CD8-positive, alpha-beta memory T cell (primary cell): ENCODE measurements around the gene MDGA2. TPM values are rescaled to one million over a fixed set of nuclear protein-coding genes. Genes with fewer than 3 reads are reported as not detected.

ENCODE experiments used
- CTCF ChIA-PET: fragments of 350-600 bp; sonication (Branson Sonifier 250); formaldehyde crosslinking; loops from one replicate; lab custom pipeline; 2021; ENCODE audit warnings: antibody characterized with exemption; lab: Charles Lee
- POLR2A ChIA-PET: fragments of 350-600 bp; sonication (Branson Sonifier 250); formaldehyde crosslinking; loops from one replicate; lab custom pipeline; 2021; ENCODE audit warnings: antibody characterized with exemption; lab: Charles Lee
- DNase-seq, 5 donors: peaks; one replicate each; pipeline versions ENCODE4 v3.0.0 to v3.0.0-alpha.2; 2020 to 2022; ENCODE audit warnings: mixed read lengths in 1 of 5
- H3K27ac ChIP-seq: one replicate; pipeline ENCODE4 v1.7.0; 2013; ENCODE audit warnings: low read depth, mild to moderate bottlenecking, low read length, moderate library complexity
- H3K27me3 ChIP-seq: 2 replicates; pipeline ENCODE4 v1.7.0; 2013; ENCODE audit warnings: low read length, mild to moderate bottlenecking; ENCODE audit not compliant: insufficient read depth, poor library complexity, severe bottlenecking
- H3K36me3 ChIP-seq: 2 replicates; pipeline ENCODE4 v1.7.0; 2013; ENCODE audit warnings: mild to moderate bottlenecking, low read length, moderate library complexity; ENCODE audit not compliant: insufficient read depth
- H3K4me1 ChIP-seq: 2 replicates; pipeline ENCODE4 v1.7.0; 2013; ENCODE audit warnings: mild to moderate bottlenecking, low read length, moderate library complexity; ENCODE audit not compliant: insufficient read depth
- H3K4me3 ChIP-seq: 2 replicates; pipeline ENCODE4 v1.7.0; 2013; ENCODE audit warnings: mild to moderate bottlenecking, low read length
- H3K9me3 ChIP-seq: 2 replicates; pipeline ENCODE4 v1.7.0; 2013; ENCODE audit warnings: mild to moderate bottlenecking, low read length
- H3K27ac Mint-ChIP-seq, 8 donors: one replicate each; pipeline ENCODE4 v1.8.0; 2020 to 2021; ENCODE audit warnings: mixed read lengths in 8 of 8, mild to moderate bottlenecking in 6 of 8, inconsistent platforms in 3 of 8, moderate library complexity in 3 of 8
- H3K27me3 Mint-ChIP-seq, 2 donors: one replicate each; pipeline ENCODE4 v1.8.0; 2020 to 2021; ENCODE audit warnings: mixed read lengths in 2 of 2, mild to moderate bottlenecking in 1 of 2, moderate library complexity in 1 of 2
- H3K36me3 Mint-ChIP-seq, 3 donors: one replicate each; pipeline ENCODE4 v1.8.0; 2020 to 2021; ENCODE audit warnings: mixed read lengths in 3 of 3, inconsistent platforms in 1 of 3, mild to moderate bottlenecking in 1 of 3
- H3K4me1 Mint-ChIP-seq, 3 donors: one replicate each; pipeline ENCODE4 v1.8.0; 2020 to 2021; ENCODE audit warnings: mixed read lengths in 3 of 3, inconsistent platforms in 1 of 3, mild to moderate bottlenecking in 1 of 3
- H3K4me3 Mint-ChIP-seq, 7 donors: one replicate each; pipeline ENCODE4 v1.8.0; 2020 to 2021; ENCODE audit warnings: mixed read lengths in 7 of 7, mild to moderate bottlenecking in 6 of 7, moderate library complexity in 4 of 7, inconsistent platforms in 2 of 7
- H3K9me3 Mint-ChIP-seq, 5 donors: one replicate each; pipeline ENCODE4 v1.8.0; 2020 to 2022; ENCODE audit warnings: mixed read lengths in 5 of 5, mild to moderate bottlenecking in 3 of 5, moderate library complexity in 2 of 5, inconsistent platforms in 1 of 5
- polyA plus RNA-seq: library from polyadenylated mRNA; unstranded; fragments of 300-500 nt; fragmentation: Illumina TruSeq; gene quantifications from one replicate; pipeline ENCODE4 v1.2.3, GENCODE V29; 2021
- total RNA-seq, 2 experiments: library from RNA; stranded (reverse); gene quantifications; one replicate each; pipeline ENCODE4 v1.2.3, GENCODE V29; 2021

Gene MDGA2
- total and polyA plus RNA-seq, 3 experiments from 2014 or later: not detected

- Mint-ChIP-seq H3K4me1 (no peaks in the 10 kb centered on the region), H3K27me3 (no peaks in the 10 kb centered on the region), H3K9me3 (peaks cover 5 to 11% (median 7%) of the 10 kb centered on the region in 5 donors)
Measured at GRCh38 chr14:47346849-47347248, 328.6 kb downstream of the MDGA2 start.

DNA sequence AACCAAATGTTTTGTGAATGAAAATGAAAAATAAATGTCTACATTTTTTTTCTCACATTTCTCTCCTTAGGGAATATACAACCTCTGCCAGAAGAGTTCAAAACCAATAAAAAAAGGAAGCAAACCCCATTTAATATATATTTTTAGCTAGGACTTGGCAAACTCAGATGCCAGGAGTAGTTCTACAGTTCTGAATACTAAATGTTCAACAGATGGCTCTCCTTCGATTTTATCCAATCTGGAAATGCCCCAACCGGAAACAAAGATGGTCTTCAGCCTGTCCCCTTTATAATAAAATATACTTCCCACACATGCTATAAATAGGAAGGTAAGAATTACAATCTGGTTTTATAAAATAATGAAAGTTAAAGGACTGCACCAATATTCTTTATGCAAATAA lies 330.4 kb downstream of the MDGA2 start:
- no peaks in the 10 kb centered on the region for H3K4me1 ChIP-seq
- H3K27me3 ChIP-seq: no peaks in the 10 kb centered on the region
- H3K4me1 Mint-ChIP-seq: no peaks in the 10 kb centered on the region
- H3K9me3 Mint-ChIP-seq: peaks cover 3 to 10% (median 7%) of the 10 kb centered on the region in 5 donors
- H3K4me3 ChIP-seq: no peak overlapping the region
- H3K36me3 ChIP-seq: no peaks in the 10 kb centered on the region
- H3K27ac ChIP-seq: no peak overlapping the region
- DNase-seq: no peak
- H3K36me3 Mint-ChIP-seq: no peaks in the 10 kb centered on the region
- no peak overlapping the region for H3K27ac Mint-ChIP-seq
- no peak overlapping the region for H3K4me3 Mint-ChIP-seq
- ChIA-PET POLR2A (no interaction called here), CTCF (no interaction called here)
- H3K27me3 Mint-ChIP-seq: no peaks in the 10 kb centered on the region
- no peaks in the 10 kb centered on the region for H3K9me3 ChIP-seq

More at GRCh38 chr14:47346849-47347248, 328.6 kb downstream of the MDGA2 start:
- no peaks in the 10 kb centered on the region for H3K36me3 Mint-ChIP-seq
- no peak overlapping the region for H3K4me3 ChIP-seq
- H3K27ac ChIP-seq: no peak overlapping the region
- H3K36me3 ChIP-seq: no peaks in the 10 kb centered on the region
- H3K4me3 Mint-ChIP-seq: no peak overlapping the region
- ChIA-PET CTCF (no interaction called here), POLR2A (no interaction called here)
- DNase-seq: no peak
- no peaks in the 10 kb centered on the region for H3K27me3 ChIP-seq
- H3K27ac Mint-ChIP-seq: no peak overlapping the region
- no peaks in the 10 kb centered on the region for H3K9me3 ChIP-seq
- H3K4me1 ChIP-seq: no peaks in the 10 kb centered on the region

GRCh38 chr14:47332939-47333338 lies 342.5 kb downstream of the MDGA2 start:
- no peaks in the 10 kb centered on the region for H3K36me3 Mint-ChIP-seq
- CTCF ChIA-PET: no interaction called here

GRCh38 chr14:47332106-47332505 lies 343.3 kb downstream of the MDGA2 start:
- Histone ChIP-seq H3K27me3 (no peaks in the 10 kb centered on the region), H3K4me3 (no peak overlapping the region), H3K9me3 (no peaks in the 10 kb centered on the region), H3K4me1 (no peaks in the 10 kb centered on the region), H3K36me3 (no peaks in the 10 kb centered on the region), H3K27ac (no peak overlapping the region)
- Mint-ChIP-seq H3K27me3 (no peaks in the 10 kb centered on the region), H3K27ac (no peak overlapping the region), H3K36me3 (no peaks in the 10 kb centered on the region), H3K4me3 (no peak overlapping the region), H3K4me1 (no peaks in the 10 kb centered on the region), H3K9me3 (peaks cover 0 to 13% (median 5%) of the 10 kb centered on the region in 5 donors)
- DNase-seq: no peak
- CTCF ChIA-PET: no interaction called here
- POLR2A ChIA-PET: no interaction called here

More at GRCh38 chr14:47332939-47333338, 342.5 kb downstream of the MDGA2 start:
- no peaks in the 10 kb centered on the region for H3K36me3 ChIP-seq
- no peaks in the 10 kb centered on the region for H3K27me3 ChIP-seq
- no peak overlapping the region for H3K27ac Mint-ChIP-seq
- POLR2A ChIA-PET: no interaction called here
- no peak overlapping the region for H3K4me3 ChIP-seq
- H3K27me3 Mint-ChIP-seq: no peaks in the 10 kb centered on the region
- H3K4me1 Mint-ChIP-seq: no peaks in the 10 kb centered on the region
- no peaks in the 10 kb centered on the region for H3K9me3 ChIP-seq
- no peak for DNase-seq
- H3K4me1 ChIP-seq: no peaks in the 10 kb centered on the region
- H3K9me3 Mint-ChIP-seq: peaks cover 0 to 17% (median 5%) of the 10 kb centered on the region in 5 donors
- no peak overlapping the region for H3K4me3 Mint-ChIP-seq
- no peak overlapping the region for H3K27ac ChIP-seq

DNA sequence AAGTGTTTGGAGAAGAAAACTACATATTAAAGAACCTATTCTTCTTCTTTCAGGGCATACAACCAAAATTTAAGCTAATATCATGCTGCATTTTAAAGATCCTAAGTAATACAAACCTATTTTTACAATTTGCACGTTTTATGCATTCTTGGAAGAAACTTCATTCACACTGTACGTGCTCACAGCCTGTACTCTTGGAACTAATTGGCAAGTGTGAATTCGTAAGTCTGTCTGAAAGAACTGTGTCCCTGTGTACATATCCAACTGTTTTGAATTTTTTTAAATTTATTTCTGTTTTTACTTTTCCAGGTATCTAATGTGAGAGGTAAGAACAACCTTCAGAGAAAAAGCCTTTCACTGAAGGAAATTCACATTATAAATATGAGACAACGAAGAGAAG lies 347.0 kb downstream of the MDGA2 start:
- no peaks in the 10 kb centered on the region for H3K36me3 Mint-ChIP-seq
- H3K9me3 ChIP-seq: no peaks in the 10 kb centered on the region
- ChIA-PET CTCF (no interaction called here), POLR2A (no interaction called here)
- H3K36me3 ChIP-seq: no peaks in the 10 kb centered on the region
- DNase-seq: no peak
- no peaks in the 10 kb centered on the region for H3K4me1 Mint-ChIP-seq
- H3K27me3 ChIP-seq: no peaks in the 10 kb centered on the region
- no peaks in the 10 kb centered on the region for H3K4me1 ChIP-seq
- no peak overlapping the region for H3K4me3 Mint-ChIP-seq
- no peak overlapping the region for H3K27ac Mint-ChIP-seq
- peaks cover 0 to 1% of the 10 kb centered on the region in 2 donors for H3K27me3 Mint-ChIP-seq
- peaks cover 0 to 18% (median 5%) of the 10 kb centered on the region in 5 donors for H3K9me3 Mint-ChIP-seq
- H3K27ac ChIP-seq: no peak overlapping the region
- H3K4me3 ChIP-seq: no peak overlapping the region

DNA sequence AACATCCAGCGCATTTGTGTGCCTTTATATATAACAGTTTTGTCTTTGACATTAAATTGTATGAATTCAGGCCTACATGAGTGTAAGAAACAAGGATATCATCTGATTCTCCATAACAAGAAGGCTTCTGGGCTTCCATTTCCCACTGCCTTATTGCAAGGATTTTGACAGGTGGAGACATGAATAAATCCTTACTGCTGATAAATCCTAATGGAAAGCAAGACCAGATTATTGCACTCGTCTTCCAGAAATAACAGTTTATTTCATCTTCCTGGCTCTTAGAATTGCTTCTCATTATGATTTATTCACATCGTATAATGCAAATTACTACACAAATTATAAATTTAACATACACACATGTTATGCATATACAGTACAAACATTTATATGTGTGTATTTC lies 348.1 kb downstream of the MDGA2 start:
- H3K36me3 Mint-ChIP-seq: no peaks in the 10 kb centered on the region
- no peak for DNase-seq
- Histone ChIP-seq H3K4me3 (no peak overlapping the region), H3K27me3 (no peaks in the 10 kb centered on the region), H3K9me3 (no peaks in the 10 kb centered on the region), H3K36me3 (no peaks in the 10 kb centered on the region), H3K27ac (no peak overlapping the region), H3K4me1 (no peaks in the 10 kb centered on the region)
- peaks cover 0 to 18% (median 3%) of the 10 kb centered on the region in 5 donors for H3K9me3 Mint-ChIP-seq
- H3K27ac Mint-ChIP-seq: no peak overlapping the region
- ChIA-PET POLR2A (no interaction called here), CTCF (no interaction called here)
- H3K4me1 Mint-ChIP-seq: no peaks in the 10 kb centered on the region
- no peak overlapping the region for H3K4me3 Mint-ChIP-seq
- H3K27me3 Mint-ChIP-seq: peaks cover 0 to 1% of the 10 kb centered on the region in 2 donors

DNA sequence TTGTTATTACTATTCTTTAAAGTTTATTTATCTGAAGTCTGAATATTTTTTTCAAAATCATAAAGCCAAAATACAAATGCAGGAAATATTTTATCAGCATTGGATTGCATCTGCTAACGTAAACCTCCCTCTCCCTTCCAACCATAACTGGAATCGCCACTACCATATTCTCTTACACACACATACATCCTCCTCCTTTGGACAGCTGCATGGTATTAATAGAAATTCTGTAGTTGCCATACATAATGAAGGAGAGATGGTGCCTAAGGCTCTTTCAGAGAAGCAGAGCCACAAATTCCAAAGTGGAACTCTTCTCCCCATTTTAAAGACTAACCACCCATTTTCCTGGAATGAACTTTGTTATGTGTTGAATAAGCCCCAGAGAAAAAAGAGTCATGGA lies 352.7 kb downstream of the MDGA2 start:
- Mint-ChIP-seq H3K36me3 (no peaks in the 10 kb centered on the region), H3K9me3 (peaks cover 5 to 35% (median 9%) of the 10 kb centered on the region in 5 donors), H3K27me3 (peaks cover 0 to 1% of the 10 kb centered on the region in 2 donors), H3K27ac (no peak overlapping the region), H3K4me3 (no peak overlapping the region), H3K4me1 (no peaks in the 10 kb centered on the region)
- H3K9me3 ChIP-seq: no peaks in the 10 kb centered on the region
- no peak overlapping the region for H3K27ac ChIP-seq
- H3K4me1 ChIP-seq: no peaks in the 10 kb centered on the region
- POLR2A ChIA-PET: no interaction called here
- H3K4me3 ChIP-seq: no peak overlapping the region
- H3K27me3 ChIP-seq: no peaks in the 10 kb centered on the region
- no peaks in the 10 kb centered on the region for H3K36me3 ChIP-seq
- no peak for DNase-seq
- CTCF ChIA-PET: no interaction called here

- H3K9me3 ChIP-seq: no peaks in the 10 kb centered on the region
- no peaks in the 10 kb centered on the region for H3K4me1 Mint-ChIP-seq
- peaks cover 2 to 14% (median 9%) of the 10 kb centered on the region in 5 donors for H3K9me3 Mint-ChIP-seq
- H3K36me3 ChIP-seq: no peaks in the 10 kb centered on the region
- H3K27me3 ChIP-seq: no peaks in the 10 kb centered on the region
- POLR2A ChIA-PET: no interaction called here
- no peaks in the 10 kb centered on the region for H3K4me1 ChIP-seq
- H3K27ac Mint-ChIP-seq: no peak overlapping the region
- no peaks in the 10 kb centered on the region for H3K36me3 Mint-ChIP-seq
- H3K4me3 Mint-ChIP-seq: no peak overlapping the region
- CTCF ChIA-PET: no interaction called here
- DNase-seq: no peak
- H3K27me3 Mint-ChIP-seq: no peaks in the 10 kb centered on the region
- H3K27ac ChIP-seq: no peak overlapping the region
- H3K4me3 ChIP-seq: no peak overlapping the region
Measured at GRCh38 chr14:47302121-47302520, 373.3 kb downstream of the MDGA2 start.
